ENCODE measurements around the gene ATRN.

The ATRN gene

DNA sequence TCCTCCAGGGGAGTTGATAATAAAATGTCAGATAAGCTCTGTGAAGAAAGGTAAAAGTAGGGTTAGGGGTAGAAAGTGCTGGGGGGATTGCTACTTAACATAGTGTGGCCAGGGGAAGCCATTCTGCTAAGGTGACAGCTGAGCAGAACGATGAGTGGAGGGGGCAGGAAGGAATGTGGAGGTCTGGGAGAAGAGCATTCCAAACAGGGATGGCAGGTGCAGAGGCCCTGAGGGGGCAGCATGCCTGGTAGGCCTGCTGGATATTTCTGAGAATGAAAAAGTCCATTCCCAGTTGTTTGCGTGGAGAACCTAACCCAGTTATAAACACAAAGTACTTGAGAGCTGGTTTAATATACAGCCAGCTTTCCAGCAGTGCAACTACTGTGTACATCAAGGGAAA is 183.1 kb downstream of the ATRN start:
- Mint-ChIP-seq H3K27ac (no peak overlapping the region), H3K9me3 (no peaks in the 10 kb centered on the region), H3K36me3 (ENCODE audit: low read depth) (no peaks in the 10 kb centered on the region)

DNA sequence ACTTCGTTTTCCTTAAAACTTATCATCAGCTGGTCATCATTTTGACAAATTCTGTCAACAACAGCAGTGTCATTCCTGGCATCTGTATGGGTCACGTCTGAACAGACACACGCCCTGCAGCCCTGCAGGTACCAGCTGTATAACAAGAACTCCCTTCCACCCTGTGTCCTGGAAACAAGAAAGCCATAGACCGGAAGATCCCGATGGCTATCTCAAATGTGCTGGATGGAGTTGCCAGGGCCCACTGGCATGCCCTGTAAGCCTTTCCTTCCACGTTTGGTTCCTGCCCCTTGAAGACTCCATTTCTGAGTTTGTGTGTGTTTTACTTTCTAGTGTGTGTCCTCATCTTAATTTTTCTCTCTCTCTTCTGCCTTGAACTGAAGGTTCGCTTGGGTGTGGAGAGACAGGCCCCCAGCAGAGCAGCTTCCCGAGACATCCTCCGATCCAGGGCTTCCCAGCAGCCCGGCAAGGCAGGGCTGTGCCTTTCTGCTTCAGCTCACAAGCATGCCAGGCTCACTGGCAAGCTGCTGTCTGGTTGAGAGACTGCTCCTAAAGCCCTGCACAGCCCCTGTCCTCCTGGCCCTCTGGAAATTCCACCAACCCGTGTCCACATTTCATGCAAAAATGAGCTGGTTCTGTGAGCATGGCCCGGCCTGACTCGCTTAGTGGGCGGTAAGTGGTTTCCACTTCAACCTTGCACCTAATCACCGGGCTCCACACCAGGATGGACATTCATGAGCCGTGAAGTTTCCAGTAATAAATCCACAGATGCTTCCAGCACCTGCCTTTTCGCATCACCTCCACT is 183.7 kb downstream of the ATRN start:
- no peak overlapping the region for H3K4me3 Mint-ChIP-seq
- peaks cover 12% of the 10 kb centered on the region for H3K4me1 Mint-ChIP-seq (ENCODE audit: low read depth)
- no peak overlapping the region for H3K27ac Mint-ChIP-seq
- H3K27me3 Mint-ChIP-seq, result peaks cover 13% of the 10 kb centered on the region
- H3K9me3 Mint-ChIP-seq, result no peaks in the 10 kb centered on the region
- H3K36me3 Mint-ChIP-seq (ENCODE audit: low read depth), result no peaks in the 10 kb centered on the region

More for the DNA sequence above, 183.1 kb downstream of the ATRN start:
- Mint-ChIP-seq H3K4me1 (ENCODE audit: low read depth) (peaks cover 8% of the 10 kb centered on the region), H3K27me3 (peaks cover 6% of the 10 kb centered on the region), H3K4me3 (no peak overlapping the region)

- Mint-ChIP-seq H3K9me3 (no peaks in the 10 kb centered on the region), H3K4me1 (ENCODE audit: low read depth) (peaks cover 15% of the 10 kb centered on the region), H3K36me3 (ENCODE audit: low read depth) (no peaks in the 10 kb centered on the region), H3K27me3 (peaks cover 18% of the 10 kb centered on the region), H3K4me3 (no peak overlapping the region), H3K27ac (no peak overlapping the region)
Measured at GRCh38 chr20:3655131-3655405, 184.2 kb downstream of the ATRN start.

DNA sequence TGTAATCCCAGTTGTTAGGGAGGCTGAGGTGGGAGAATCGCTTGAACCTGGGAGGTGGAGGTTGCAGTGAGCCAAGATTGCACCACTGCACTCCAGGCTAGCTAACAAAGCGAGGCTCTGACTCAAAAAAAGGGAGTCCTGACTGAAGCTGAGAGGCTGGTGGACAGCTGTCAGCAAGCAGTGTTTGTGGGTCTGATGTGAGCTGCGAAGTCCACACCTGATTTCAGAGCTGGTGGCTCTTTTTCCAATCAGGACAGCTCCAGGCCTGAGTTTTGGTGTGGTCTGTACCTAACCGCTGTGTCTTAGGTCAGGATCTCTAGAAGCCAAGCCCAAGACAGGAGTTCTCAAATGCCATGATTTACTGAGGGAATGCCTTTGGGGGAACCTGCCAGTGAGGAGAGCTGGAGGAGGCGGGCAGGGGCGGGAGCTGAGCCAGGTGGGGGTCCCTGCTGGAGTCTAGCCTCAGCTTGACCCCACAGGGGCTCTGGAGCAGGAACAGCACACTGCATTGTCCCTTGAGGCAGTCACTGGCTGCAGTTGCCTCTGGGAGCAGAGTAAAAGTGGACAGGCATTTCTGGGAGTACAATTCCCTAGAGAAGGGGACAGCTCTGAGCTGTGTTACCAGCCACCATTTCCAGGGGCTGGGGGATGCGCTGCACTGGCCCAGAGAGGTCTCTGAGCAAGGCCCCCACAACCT is 187.3 kb downstream of the ATRN start:
- Mint-ChIP-seq H3K9me3 (no peaks in the 10 kb centered on the region), H3K36me3 (ENCODE audit: low read depth) (no peaks in the 10 kb centered on the region), H3K27me3 (peaks cover 35% of the 10 kb centered on the region), H3K4me3 (no peak overlapping the region), H3K4me1 (ENCODE audit: low read depth) (peaks cover 14% of the 10 kb centered on the region), H3K27ac (no peak overlapping the region)

DNA sequence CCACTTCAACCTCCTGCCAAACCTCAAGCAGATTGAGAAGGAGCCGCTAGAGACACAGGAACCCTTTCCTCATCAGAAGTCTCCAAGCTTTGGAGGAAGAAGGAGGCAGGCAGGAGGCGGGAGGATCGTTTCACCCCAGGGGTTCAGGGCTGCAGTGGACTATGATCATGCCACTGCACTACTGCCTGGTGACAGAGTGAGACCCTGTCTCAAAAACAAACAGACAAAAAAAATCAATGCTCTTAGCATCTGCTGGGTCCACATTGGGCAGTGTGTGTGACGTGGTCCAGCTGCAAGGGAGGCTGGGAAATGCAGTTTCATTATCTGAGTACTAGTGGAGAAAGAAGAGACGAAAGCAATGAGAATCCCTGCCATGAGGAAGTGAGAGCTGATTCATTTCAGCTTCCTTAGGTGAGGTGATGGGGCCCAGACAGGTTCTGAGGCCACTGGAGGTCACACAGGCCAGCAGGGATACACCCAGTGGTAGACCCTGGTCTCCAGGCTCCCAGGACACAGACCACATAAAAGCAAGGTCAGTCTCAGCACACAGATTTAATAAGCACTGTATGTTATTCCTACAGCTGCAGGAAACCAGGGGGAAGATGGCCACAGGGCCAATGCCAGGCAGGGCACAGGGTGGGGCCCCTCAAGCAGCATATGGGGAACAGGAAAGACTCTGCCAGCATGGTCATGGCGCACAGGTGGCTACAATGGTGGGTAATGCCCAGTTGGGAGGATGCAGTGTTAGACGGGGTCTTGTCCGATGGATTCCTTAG is 188.1 kb downstream of the ATRN start:
- Mint-ChIP-seq H3K4me1 (ENCODE audit: low read depth) (peaks cover 10% of the 10 kb centered on the region), H3K27me3 (peaks cover 37% of the 10 kb centered on the region), H3K36me3 (ENCODE audit: low read depth) (no peaks in the 10 kb centered on the region), H3K27ac (no peak overlapping the region), H3K9me3 (no peaks in the 10 kb centered on the region), H3K4me3 (no peak overlapping the region)

GRCh38 chr20:3659492-3660261 is 188.9 kb downstream of the ATRN start:
- no peak overlapping the region for H3K4me3 Mint-ChIP-seq
- H3K4me1 Mint-ChIP-seq (ENCODE audit: low read depth), result peaks cover 10% of the 10 kb centered on the region
- H3K27ac Mint-ChIP-seq, result no peak overlapping the region
- peaks cover 40% of the 10 kb centered on the region for H3K27me3 Mint-ChIP-seq
- H3K36me3 Mint-ChIP-seq (ENCODE audit: low read depth), result no peaks in the 10 kb centered on the region
- no peaks in the 10 kb centered on the region for H3K9me3 Mint-ChIP-seq

GRCh38 chr20:3660262-3661059 is 189.6 kb downstream of the ATRN start:
- peaks cover 16% of the 10 kb centered on the region for H3K4me1 Mint-ChIP-seq (ENCODE audit: low read depth)
- no peaks in the 10 kb centered on the region for H3K9me3 Mint-ChIP-seq
- H3K27me3 Mint-ChIP-seq, result peaks cover 40% of the 10 kb centered on the region
- no peak overlapping the region for H3K4me3 Mint-ChIP-seq
- H3K27ac Mint-ChIP-seq, result no peak overlapping the region
- no peaks in the 10 kb centered on the region for H3K36me3 Mint-ChIP-seq (ENCODE audit: low read depth)

- Mint-ChIP-seq H3K9me3 (no peaks in the 10 kb centered on the region), H3K4me1 (ENCODE audit: low read depth) (peaks cover 24% of the 10 kb centered on the region), H3K27ac (no peak overlapping the region), H3K4me3 (no peak overlapping the region), H3K36me3 (ENCODE audit: low read depth) (no peaks in the 10 kb centered on the region), H3K27me3 (peaks cover 40% of the 10 kb centered on the region)
Measured at GRCh38 chr20:3661060-3661813, 190.4 kb downstream of the ATRN start.

DNA sequence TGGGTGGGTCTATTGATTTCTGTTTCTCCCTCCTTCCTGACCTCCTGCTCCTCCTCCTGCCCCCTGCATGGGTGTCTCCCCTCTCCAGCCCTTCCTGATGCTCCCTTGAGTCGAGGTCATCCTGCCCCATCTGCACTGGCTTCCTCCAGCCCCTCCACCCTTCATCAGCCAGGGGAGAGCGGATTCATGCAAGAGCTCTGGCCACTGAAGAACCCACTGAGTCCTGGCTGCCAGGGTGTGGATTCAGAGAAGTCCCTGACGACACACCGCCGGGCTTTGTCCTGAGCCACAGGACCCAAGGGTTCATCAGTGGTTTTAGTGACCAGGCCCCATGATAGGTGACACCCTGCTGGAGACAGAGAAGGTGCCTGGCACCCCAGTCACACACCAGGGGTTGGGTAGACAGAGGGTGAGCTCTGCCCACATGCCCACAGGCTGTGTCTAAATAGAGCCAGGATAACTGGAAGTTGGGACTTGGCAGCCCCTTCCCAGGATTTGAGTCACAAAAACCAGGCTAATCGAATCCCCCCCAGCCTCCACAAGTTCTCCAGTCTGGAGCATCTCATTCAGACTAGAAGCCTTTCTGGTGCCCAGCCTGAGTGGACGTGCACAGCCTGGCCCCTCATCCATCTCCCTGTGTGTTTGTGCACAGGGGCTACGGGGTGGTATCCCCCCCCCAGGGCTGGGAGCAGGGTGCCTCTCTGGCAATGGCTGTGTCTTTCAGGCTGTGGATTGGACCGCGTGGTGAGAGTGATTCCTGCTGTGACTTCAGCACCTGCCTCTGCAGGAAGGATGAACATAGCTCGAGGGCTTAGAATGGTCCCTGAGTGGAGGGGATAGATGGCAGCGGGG is 191.2 kb downstream of the ATRN start:
- H3K4me1 Mint-ChIP-seq (ENCODE audit: low read depth), result peaks cover 30% of the 10 kb centered on the region
- H3K4me3 Mint-ChIP-seq, result no peak overlapping the region
- no peak overlapping the region for H3K27ac Mint-ChIP-seq
- no peaks in the 10 kb centered on the region for H3K9me3 Mint-ChIP-seq
- H3K36me3 Mint-ChIP-seq (ENCODE audit: low read depth), result no peaks in the 10 kb centered on the region
- peaks cover 42% of the 10 kb centered on the region for H3K27me3 Mint-ChIP-seq

DNA sequence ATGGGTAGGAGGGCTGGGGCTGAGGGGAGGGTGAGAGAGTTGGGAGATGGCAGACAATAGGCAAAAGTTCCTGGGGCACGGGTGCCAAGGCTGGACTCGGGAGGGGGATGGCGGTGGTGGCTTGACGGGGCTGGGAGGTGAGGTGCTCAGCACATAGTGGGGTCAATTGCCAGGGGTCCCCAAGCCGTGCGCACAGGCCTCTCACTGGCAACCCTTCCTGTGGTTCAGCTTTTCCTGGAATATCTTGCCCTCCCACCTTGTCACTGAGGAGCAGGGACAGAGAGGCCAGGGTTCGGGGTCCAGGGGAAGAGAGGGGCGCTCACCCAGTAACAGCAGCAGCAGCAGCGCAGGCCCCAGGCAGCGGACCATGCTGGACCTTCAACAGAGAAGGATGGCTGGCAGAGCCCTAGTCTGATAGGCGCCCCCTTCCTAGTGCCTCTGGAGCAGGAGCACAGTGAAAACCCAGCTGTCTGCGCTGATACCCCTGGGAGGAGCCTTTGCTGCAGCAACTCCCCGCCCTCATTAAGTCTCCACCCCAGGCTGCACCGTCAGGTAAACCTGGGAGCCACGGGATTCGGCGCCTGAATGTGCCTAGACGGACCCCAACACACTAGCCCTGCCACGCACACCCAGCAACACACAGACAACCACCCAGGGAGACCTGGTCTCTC is 192.3 kb downstream of the ATRN start, which contains the start of gene GFRA4:
GFRA4 (minus strand) TSS at position 369 of the 671 bp plus-strand sequence; CDS start at position 369, 0 bp downstream.
- H3K4me1 Mint-ChIP-seq (ENCODE audit: low read depth), result peaks cover 35% of the 10 kb centered on the region
- no peak within 1 kb of the TSS for H3K4me3 Mint-ChIP-seq
- H3K9me3 Mint-ChIP-seq, result no peaks in the 10 kb centered on the region
- no peaks in the 10 kb centered on the region for H3K36me3 Mint-ChIP-seq (ENCODE audit: low read depth)
- H3K27ac Mint-ChIP-seq, result no peak within 1 kb of the TSS
- peaks cover 44% of the 10 kb centered on the region for H3K27me3 Mint-ChIP-seq

GRCh38 chr20:3663858-3664257 is 193.0 kb downstream of the ATRN start:
- Mint-ChIP-seq H3K4me3 (no peak overlapping the region), H3K36me3 (ENCODE audit: low read depth) (no peaks in the 10 kb centered on the region), H3K9me3 (no peaks in the 10 kb centered on the region), H3K27ac (no peak overlapping the region), H3K4me1 (ENCODE audit: low read depth) (peaks cover 33% of the 10 kb centered on the region), H3K27me3 (peaks cover 40% of the 10 kb centered on the region)

- Mint-ChIP-seq H3K4me1 (ENCODE audit: low read depth) (peaks cover 25% of the 10 kb centered on the region), H3K36me3 (ENCODE audit: low read depth) (no peaks in the 10 kb centered on the region), H3K27me3 (peaks cover 35% of the 10 kb centered on the region), H3K4me3 (no peak overlapping the region), H3K9me3 (no peaks in the 10 kb centered on the region), H3K27ac (no peak overlapping the region)
Measured at GRCh38 chr20:3667434-3668037, 196.7 kb downstream of the ATRN start.

All from stimulated activated naive CD8-positive, alpha-beta T cell treated with anti-CD3 and anti-CD28 coated beads, Interleukin-15, Interleukin-2, amounts not matched to agents 100 ng/mL and 50 ng/mL, for 24 hours (primary cell).